HUDEP-2 (cell line): ENCODE data around the gene SOS1.
"Not testable (repeated sequence)": the region's sequence is repeated elsewhere in the genome, so short reads cannot be mapped to it uniquely, and the experiment has no call there.

Experiments used
- DNase-seq, 76 experiments: peaks; one replicate each; lab custom pipeline; 2025; ENCODE audit not compliant: unreplicated experiment in 76 of 76; lab: John Stamatoyannopoulos, UW

The SOS1 gene

DNA sequence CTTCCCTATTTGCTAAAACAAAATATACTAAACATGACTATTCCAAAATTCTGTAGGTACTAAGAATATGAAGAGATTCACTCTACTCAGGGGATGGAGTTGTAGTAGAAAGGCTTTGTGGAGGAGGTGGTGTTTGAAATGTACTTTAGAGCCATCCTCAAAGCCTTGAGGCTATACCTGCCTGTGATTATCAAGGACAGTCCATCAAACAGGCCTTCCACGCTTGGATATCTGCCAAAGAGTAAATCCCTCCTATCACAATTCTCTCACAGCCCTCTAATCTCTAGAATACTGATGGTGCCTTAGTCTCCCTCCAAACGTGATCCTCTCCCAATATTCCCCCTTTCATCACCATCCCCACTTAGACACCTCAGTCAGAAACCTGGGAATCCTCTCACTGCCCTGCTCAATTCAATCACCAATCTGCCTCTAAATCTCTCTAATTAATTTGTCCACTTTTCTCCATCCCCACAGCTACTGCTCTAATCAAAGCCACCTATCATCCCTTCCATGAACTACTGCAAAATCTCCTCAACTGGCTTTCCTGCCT is 13.1 kb downstream of the SOS1 start:
- no peak for DNase-seq

DNA sequence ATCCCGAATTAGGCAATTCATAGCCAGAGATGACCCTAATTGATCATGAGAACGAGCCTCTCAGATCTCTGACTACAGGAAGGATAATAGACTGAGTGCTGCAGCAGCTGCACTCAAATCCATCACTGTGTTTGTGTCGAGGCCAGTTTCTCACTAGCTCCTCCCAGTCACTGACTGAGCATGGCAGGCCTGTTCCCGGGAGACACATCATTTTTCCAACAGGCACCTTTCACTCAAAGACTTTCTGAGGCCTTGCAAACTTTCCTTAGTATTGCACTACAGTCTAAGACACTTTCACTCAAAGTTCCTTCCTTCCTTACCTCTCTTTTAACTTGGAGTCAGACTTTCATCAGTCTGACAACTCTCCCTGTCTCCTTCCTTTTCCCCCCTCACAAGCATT is 13.7 kb downstream of the SOS1 start:
- no peak for DNase-seq

DNA sequence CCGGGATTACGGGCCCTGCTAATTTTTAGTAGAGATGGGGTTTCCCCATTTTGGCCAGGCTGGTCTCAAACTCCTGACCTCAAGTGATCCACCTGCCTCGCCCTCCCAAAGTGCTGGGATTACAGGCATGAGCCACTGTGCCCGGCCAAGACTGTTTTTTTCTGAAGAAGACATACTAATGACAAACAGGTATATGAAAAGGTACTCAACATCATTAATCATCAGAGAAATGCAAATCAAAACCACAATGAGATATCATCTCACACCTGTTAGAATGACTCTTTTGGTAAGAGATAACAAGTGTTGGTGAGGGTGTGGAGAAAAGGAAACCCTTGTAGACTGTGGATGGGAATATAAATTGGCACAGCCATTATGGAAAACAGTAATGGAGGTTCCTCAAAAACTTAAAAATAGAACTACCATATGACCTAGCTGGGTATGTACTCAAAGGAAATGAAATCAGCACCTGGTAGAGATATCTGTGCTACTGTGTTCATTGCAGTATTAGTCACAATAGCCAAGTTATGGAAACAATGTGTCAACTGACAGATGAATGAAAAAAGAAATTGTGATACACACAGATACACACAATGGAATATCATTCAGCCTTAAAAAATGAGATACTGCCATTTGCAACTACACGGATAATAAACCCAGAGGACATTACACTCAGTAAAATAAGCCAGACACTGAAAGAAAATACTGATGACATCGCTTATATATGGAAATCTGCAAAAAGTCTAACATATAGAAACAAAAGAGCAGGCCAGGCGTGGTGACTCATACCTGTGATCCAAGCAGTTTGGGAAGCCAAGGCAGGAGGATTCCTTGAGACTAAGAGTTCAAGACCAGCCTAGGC is 20.8 kb downstream of the SOS1 start:
- DNase-seq, result peak in 1 of 76 experiments; percentile 22

DNA sequence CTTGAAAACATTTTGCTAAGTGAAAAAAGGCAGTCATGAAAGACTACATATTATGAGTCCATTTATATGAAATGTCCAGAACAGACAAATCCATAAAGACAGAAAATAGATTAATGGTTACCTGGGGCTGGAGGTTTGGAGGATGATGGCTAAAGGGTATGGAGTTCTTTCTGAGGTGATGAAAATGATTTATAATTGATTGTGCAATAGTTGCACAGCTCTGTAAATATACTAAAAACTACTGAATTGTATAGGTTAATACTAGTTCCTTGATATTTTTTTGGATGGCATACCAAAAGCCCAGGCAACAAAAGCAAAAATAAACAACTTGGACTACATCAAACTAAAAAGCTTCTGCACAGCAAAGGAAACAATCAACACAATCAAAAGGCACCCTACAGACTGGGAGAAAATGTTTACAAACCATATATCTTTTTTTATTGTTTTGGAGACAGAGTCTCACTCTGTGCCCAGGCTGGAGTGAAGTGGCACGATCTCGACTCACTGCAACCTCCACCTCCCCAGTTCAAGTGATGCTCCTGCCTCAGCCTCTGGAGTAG is 21.5 kb downstream of the SOS1 start:
- DNase-seq, result no peak

DNA sequence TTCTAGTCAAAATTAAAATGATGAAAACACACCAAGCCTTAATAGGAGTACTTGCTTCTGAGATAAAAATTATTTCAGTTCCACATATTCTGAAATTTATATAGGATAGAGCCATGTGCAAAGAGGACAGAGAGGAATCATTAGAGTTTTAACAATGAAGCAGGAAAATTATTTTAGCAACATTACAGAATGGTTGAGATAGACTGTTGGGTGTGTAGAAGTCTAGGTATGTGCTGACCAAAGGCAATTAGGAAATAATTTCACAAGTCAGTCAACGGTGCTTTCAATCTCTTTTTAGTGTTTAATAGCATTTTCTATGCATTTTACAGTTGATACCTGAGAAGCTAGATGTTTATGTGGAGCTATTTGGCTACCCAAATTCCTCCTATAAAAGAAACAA is 25.2 kb downstream of the SOS1 start:
- DNase-seq, result no peak

DNA sequence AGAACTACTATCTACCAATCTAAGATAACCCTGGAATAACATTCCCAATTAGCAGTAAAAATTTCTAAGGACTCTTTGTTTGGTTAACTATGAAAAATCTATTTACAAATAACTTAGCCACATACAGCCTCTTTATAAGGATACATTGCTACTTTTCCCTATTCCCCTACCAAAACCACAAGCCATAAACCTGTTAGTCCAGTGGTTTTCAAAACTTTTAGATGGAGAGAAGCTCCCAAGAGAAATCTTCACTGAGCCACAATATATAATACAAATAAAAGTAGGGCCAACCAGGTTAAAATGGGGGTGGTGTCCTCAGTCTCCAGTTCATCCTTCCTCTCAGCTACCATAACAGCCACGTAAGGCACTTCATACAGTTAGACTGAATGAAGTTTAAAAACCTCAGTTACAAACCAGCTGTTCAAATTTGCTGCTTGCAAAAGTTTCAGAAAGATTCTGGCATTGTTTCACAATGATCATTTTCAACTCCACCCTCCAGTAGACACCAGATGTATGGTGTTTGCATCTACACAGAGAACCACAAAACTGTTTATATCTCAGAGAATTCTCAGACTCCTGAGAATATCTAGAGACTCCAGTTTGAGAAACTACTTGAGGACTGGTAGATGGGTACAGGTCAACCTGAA is 26.0 kb downstream of the SOS1 start:
- peak in 1 of 76 experiments; percentile 6 for DNase-seq

DNA sequence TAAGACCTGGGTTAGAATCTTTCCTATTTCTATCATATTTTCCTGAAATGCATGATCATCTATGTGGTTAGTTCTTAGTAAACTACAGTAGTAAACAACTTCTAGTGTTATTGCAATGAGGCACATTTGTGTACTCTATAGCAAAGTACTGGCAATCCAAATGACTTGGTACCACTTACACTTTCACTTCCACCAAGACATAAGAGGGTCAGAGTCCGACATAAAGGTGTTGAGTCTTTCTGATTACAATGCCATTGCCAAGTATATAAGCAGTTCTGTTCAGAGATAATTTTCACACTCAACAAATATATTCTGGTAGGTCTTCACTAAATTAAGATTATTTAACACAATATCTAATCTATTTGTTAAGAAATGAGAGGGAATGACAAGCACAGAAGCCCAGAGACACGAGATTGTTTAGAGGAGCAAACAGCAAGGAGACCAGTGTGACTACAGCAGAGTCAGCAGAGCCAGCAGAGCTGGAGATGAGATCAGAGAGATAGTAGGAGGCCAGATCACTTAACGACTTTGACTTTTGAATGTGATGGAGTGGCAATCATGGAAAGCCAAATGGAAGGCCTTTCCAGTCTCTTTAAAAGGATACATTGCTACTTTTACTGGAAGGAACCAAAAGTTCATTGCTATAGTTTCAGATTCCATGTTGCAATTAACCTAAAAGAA is 27.5 kb downstream of the SOS1 start:
- peak in 7 of 76 experiments; percentile 2 to 24 (median 15) for DNase-seq

DNA sequence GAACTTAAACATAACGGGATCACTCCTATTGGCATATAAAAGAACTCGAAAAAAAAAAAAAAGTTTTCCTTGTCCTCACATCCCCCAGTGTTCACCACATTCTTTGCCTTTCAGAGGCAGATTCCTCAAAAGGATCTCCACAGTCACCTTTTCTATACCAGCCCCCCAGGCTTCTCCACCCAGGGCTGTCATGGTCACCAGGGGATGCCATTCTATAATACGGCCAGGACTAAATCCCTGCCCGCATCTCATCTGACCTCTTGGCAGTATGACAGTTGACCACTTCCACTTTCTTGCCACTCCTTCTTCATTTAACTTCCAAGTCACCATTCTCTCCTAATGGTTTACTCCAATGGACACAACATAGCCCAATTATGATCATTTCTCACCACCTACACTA is 29.3 kb downstream of the SOS1 start:
- DNase-seq, result no peak

DNA sequence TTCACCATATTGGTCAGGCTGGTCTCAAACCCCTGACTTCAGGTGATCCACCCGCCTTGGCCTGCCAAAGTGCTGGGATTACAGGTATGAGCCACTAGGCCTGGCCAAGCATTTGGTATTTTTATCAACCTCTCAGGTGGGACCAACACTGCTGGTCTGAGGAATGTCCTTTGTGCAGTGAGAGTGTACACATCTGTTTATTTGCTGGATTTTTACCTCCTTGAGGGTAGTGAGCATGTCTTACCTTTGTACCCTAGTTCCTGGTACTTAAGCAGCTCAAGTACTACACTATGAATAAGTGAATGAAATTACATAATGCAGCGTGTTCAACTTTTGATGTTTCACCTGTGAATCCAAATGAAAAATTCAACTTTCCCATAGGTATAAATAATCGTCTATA is 29.8 kb downstream of the SOS1 start:
- DNase-seq, result no peak

DNA sequence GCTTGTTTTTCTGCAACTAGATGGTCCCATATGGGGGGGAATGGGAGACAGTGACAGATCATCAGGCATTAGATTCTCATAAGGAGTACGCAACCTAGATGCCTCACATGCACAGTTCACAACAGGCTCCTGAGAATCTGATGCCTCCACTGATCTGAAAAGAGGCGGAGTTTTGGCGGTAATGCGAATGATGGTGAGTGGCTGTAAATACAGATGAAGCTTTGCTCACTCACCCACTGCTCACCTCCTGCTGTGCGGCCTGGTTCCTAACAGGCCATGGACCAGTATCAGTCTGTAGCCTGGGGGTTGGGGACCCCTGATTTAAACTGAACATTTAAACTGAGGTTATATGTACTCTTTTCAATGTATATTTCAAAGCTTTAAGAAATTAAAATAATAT is 40.7 kb downstream of the SOS1 start:
- no peak for DNase-seq

DNA sequence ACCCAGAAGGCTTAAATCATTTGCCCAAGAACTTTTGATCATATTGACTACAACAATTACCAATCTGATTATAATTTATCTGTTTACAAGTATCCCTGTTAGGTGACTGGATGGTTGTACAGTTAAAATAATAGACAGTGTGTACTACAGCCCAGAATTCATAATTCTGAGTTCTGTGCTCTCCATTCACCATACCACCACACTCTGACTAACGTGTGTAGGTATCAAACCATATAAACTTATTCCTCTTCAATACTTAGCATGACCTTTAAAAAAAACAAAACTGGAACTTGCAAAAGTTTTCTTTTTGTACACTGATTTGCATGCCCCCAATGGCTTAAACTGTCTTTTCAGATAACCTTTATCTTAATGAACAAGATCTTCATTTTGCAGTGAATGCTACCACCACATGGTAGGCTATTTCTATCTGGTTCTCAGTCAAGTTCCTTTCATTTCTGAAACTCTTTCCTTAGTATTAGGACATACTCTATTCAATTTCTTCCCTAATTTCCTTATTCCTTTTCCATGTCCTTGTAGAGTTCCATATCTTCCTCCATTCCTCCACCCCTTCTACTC is 50.9 kb downstream of the SOS1 start:
- peak in 3 of 76 experiments; percentile 6 to 17 (median 7) for DNase-seq

DNA sequence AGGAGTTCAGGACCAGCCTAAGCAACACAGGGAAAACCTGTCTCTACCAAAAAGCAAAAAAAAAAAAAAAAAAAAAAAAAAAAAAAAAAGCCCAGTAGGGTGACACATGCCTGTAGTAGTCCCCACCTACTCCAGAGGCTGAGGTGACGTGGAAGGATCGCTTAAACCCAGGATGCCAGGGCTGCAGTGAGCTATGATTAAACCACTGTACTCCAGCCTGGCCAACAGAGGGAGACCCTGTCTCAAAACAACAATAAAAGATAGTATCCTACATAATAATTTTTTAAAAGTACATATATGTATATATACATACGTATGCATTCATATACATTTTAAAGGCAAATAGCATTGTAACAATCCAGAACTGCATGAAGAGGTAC is 51.7 kb downstream of the SOS1 start:
- no peak for DNase-seq

DNA sequence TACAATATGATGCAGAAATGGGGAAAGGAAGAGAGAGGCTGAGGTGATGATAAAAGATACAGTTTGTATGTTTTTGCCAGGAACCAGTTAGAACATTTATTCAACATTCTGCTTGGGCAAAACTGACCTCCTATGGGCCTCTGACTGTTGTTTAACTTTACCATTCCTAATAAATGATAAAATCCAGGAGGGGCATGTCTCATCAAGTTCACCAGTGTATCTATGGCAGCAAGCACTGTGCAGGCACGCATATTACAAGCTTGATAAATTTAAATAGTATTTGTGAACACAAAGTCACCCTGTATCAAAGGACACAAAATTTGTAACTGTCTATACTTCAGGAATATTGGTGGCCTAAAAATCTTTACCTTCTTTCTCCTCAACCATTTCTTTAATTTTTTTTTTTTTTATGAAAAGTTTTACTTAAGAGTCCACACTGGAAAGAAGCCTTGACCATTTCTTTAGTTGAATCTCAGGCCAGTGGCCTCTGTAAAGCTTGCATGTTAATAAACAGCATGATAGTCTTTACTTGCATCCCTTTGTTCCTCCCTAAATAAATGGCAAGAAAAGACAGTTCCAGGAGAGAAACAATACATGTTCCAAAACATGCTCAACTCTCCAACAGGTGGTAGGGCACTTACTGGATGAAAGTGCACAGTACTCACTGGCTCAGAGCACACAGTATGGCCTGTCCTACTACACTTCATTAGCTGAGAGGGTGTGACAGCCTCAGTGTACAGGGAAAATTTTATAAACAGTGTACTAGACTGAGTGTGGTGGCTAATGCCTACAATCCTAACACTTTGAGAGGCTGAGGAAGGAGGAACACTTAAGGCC is 52.3 kb downstream of the SOS1 start:
- no peak for DNase-seq

DNA sequence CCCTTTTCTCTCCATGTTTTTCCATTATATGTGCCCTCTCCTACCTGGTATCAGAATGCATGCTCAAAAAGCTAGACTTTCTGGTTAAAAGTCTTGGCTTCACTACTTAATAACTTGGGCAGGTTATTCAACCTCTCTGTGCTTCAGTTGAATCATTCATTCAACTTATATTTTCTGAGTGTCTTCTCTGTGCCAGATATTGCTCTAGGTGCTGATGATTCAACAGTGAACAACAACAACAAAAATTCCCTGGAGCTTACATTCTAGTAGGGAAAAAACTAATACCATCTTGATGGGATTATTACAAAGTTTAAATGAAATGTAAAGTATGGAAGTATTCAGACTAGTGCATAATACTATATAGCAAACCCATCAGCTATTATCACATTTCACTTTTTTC is 55.2 kb downstream of the SOS1 start:
- DNase-seq, result no peak

DNA sequence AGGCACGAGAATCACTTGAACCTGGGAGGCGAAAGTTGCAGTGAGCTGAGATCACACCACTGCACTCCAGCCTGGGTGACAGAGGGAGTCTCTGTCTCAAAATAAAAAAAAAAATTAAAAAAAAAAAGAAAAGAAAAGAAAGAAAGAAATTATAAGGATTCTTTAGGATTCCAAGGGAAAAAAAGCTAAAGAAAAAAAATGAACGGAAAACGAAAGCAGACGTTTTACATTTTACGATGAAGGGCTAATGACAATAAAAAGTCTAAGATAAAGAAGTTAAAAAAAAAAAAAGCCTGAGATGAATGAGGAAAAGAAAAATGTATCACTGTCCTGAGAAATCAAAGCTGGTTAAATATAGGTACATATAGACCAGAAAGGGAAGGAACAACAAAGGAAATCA is 58.5 kb downstream of the SOS1 start:
- DNase-seq, result no peak

DNA sequence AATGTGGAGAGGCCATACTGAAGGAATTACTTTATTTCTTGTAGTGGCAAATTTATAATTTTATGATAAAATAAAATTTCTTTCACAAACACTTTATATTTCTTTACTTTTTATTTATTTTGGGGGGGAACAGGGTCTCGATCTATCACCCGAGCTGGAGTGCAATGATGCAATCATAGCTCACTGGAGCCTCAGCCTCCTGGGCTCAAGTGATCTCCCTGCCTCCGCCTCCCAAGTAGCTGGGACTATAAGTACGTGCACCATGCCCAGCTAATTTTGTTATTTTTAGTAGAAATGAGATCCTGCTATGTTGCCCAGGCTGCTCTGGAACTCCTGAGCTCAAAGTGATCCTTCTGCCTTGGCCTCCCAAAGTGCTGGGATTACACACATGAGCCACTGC is 59.6 kb downstream of the SOS1 start:
- no peak for DNase-seq

DNA sequence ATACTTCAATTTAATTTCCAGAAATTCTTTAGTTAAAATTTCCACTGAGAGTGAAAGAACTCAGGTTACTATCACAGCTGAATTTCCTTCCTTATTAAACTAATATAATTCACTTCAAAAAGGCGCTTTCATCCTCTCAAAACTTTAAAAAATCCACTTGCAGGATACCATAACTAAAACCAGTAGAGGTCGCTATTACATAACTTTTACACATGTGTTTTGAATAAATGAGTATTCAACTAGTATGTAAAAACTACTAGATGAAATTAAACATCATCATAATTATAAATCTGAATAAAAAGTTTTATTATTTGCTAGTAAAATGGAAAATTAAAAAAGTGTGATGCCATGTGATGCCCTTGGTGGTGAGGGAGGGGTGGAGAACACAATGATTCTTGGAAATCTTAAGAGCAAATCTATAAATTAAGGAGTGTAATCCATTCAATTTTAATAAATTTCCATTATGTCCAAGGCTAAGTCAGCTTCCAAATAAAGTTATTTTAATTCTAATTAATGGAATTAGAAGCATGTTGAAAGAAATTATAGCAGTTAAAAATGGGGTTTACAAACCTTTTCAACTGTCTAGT is 61.4 kb downstream of the SOS1 start:
- peak in 29 of 76 experiments; percentile 2 to 67 (median 26) for DNase-seq

DNA sequence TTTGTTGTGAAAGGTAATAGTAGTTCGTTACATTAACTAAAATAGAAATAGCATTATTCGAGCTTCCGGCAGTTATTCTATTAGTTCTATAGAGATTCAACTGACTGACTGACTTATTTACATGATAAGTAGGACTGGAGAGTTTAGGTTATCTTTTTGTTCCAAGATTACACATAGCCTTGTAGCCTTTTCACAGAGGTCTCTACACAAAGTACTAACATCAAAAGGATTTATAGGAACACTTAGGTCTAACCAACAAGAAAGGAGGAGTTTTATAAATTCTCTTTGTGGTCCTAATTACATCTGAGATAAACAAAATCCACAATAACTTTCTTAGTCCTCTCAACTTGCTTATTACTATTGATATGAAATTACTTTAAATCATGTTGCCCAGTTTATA is 62.8 kb downstream of the SOS1 start:
- DNase-seq, result no peak

DNA sequence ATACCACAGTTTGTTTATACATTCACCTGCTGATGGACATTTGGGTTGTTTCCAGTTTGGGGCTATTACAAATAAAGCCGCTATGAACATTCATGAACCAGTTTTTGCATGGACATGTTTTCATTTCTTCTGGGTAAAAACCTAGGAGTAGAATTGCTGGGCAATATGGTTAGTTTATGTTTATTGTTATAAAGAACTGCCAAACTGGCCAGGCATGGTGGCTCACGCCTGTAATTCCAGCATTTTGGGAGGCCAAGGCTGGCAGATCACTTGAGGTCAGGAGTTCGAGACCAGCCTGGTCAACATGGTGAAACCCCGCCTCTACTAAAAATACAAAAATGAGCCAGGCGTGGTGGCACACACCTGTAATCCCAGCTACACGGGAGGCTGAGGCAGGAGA is 68.2 kb downstream of the SOS1 start:
- DNase-seq, result not testable (repeated sequence)
